ENCODE measurements around the gene MANEA.

- TF ChIP-seq EZH2phosphoT487 (IDR thresholded peaks at IDR 0.05; ENCODE audit: insufficient read depth, low read depth) (no peak), EZH2 (IDR thresholded peaks at IDR 0.05; ENCODE audit: insufficient read depth, poor library complexity, severe bottlenecking) (no peak)
Measured at GRCh38 chr6:95636552-95637431, 59.5 kb downstream of the MANEA start.
